HepG2 (cell line): ENCODE data around the gene PGAP3. TPM values are rescaled to one million over a fixed set of nuclear protein-coding genes. Genes with fewer than 3 reads are reported as not detected.

Experiments used
- ATF1 ChIP-seq: IDR thresholded peaks from 2 replicates; pipeline ENCODE4 v1.6.1; 2016; ENCODE audit warnings: mild to moderate bottlenecking, control low read depth
- DNMT1 ChIP-seq: sonication (generic); formaldehyde crosslinking; IDR thresholded peaks from 2 replicates; pipeline ENCODE4 v1.5.1; 2020; ENCODE audit warnings: mild to moderate bottlenecking, missing genetic modification reagents
- GABPA ChIP-seq, 2 experiments: IDR thresholded peaks; 2 replicates each; pipeline ENCODE4 v1.6.1; 2011 to 2016; ENCODE audit warnings: low read depth in 2 of 2, low read length in 1 of 2, missing biosample characterization in 1 of 2, missing genetic modification characterization in 1 of 2
- GPN1 ChIP-seq: sonication (generic); formaldehyde crosslinking; IDR thresholded peaks from 2 replicates; pipeline ENCODE4 v1.5.1; 2020; ENCODE audit warnings: missing genetic modification reagents, borderline replicate concordance
- MAZ ChIP-seq, 2 experiments: sonication (generic) in 1 of 2; formaldehyde crosslinking in 1 of 2; IDR thresholded peaks; 2 replicates each; pipeline versions ENCODE4 v1.5.0 to v1.6.1; 2012 to 2020; ENCODE audit warnings: low read depth in 2 of 2, mild to moderate bottlenecking in 2 of 2, borderline replicate concordance in 1 of 2, improper control_type of control experiment in 1 of 2, low read length in 1 of 2, missing genetic modification reagents in 1 of 2, moderate library complexity in 1 of 2
- NFIB ChIP-seq: sonication (generic); formaldehyde crosslinking; IDR thresholded peaks from 2 replicates; pipeline ENCODE4 v1.9.0; 2021; ENCODE audit warnings: missing genetic modification reagents, mild to moderate bottlenecking, borderline replicate concordance
- RFX3 ChIP-seq: IDR thresholded peaks from 2 replicates; pipeline ENCODE4 v1.6.1; 2016; ENCODE audit warnings: missing biosample characterization, missing genetic modification reagents
- RORA ChIP-seq: sonication (generic); formaldehyde crosslinking; IDR thresholded peaks from 2 replicates; pipeline ENCODE4 v1.5.0; 2020; ENCODE audit warnings: mild to moderate bottlenecking, missing genetic modification reagents, moderate library complexity
- SALL2 ChIP-seq: sonication (generic); formaldehyde crosslinking; IDR thresholded peaks from 2 replicates; pipeline ENCODE4 v1.8.1; 2023; ENCODE audit warnings: mild to moderate bottlenecking, missing genetic modification reagents, inconsistent platforms
- SMYD3 ChIP-seq: sonication (generic); formaldehyde crosslinking; IDR thresholded peaks from 2 replicates; pipeline ENCODE4 v1.8.1; 2023; ENCODE audit warnings: mild to moderate bottlenecking, missing genetic modification reagents
- SP4 ChIP-seq: sonication (generic); formaldehyde crosslinking; IDR thresholded peaks from 2 replicates; pipeline ENCODE4 v1.8.1; 2023; ENCODE audit warnings: mild to moderate bottlenecking, missing genetic modification reagents
- THYN1 ChIP-seq: sonication (generic); formaldehyde crosslinking; IDR thresholded peaks from 2 replicates; pipeline ENCODE4 v1.8.1; 2023; ENCODE audit warnings: low read depth, mild to moderate bottlenecking, moderate library complexity, missing genetic modification reagents, borderline replicate concordance
- ZNF251 ChIP-seq: sonication (generic); formaldehyde crosslinking; IDR thresholded peaks from 2 replicates; pipeline ENCODE4 v1.9.0; 2021; ENCODE audit warnings: mild to moderate bottlenecking, missing genetic modification reagents
- ZNF282 ChIP-seq: fragments of 450-650 bp; IDR thresholded peaks from 2 replicates; pipeline ENCODE4 v1.6.1; 2018; ENCODE audit not compliant: partially characterized antibody
- ZNF510 ChIP-seq: sonication (generic); formaldehyde crosslinking; IDR thresholded peaks from 2 replicates; pipeline ENCODE4 v1.4.0; 2020; ENCODE audit warnings: low read depth, mild to moderate bottlenecking, missing genetic modification reagents
- ZNF549 ChIP-seq: sonication (generic); formaldehyde crosslinking; IDR thresholded peaks from 2 replicates; pipeline ENCODE4 v1.5.0; 2020; ENCODE audit warnings: missing genetic modification reagents
- ZNF589 ChIP-seq: sonication (generic); formaldehyde crosslinking; conservative IDR thresholded peaks from 2 replicates; pipeline ENCODE4 v1.8.0; 2022; ENCODE audit warnings: mild to moderate bottlenecking, moderate library complexity, missing genetic modification reagents
- ZNF614 ChIP-seq: IDR thresholded peaks from 2 replicates; pipeline ENCODE4 v1.6.1; 2018; ENCODE audit warnings: missing biosample characterization, missing genetic modification reagents, inconsistent platforms, borderline replicate concordance
- ZNF75D ChIP-seq: sonication (generic); formaldehyde crosslinking; IDR thresholded peaks from 2 replicates; pipeline ENCODE4 v1.8.1; 2023; ENCODE audit warnings: missing genetic modification reagents, mild to moderate bottlenecking, borderline replicate concordance
- ZNF772 ChIP-seq: sonication (generic); formaldehyde crosslinking; IDR thresholded peaks from 2 replicates; pipeline ENCODE4 v1.5.0; 2020; ENCODE audit warnings: mild to moderate bottlenecking, missing genetic modification reagents
- polyA plus RNA-seq, 8 experiments: library from polyadenylated mRNA; depleted of rRNA in 3 of 8; stranded (reverse) in 7 of 8; unstranded in 1 of 8; fragments of >200 nt; fragmentation: Illumina TruSeq in 4 of 8; extraction: Trizol in 4 of 8; gene quantifications; 2 replicates each; pipeline versions ENCODE4 v1.2.1 to v1.2.3, GENCODE V29; 2011 to 2016; ENCODE audit warnings: low read depth in 4 of 8, missing spikeins in 1 of 8, mixed read lengths in 1 of 8; ENCODE audit not compliant: insufficient read depth in 1 of 8
- total RNA-seq, 5 experiments: library from RNA; depleted of rRNA; stranded (reverse); fragments of >200 nt; fragmentation: Illumina TruSeq; extraction: Trizol; gene quantifications; 2 replicates each; pipeline ENCODE4 v1.2.3, GENCODE V29; 2016; ENCODE audit warnings: low read depth in 1 of 5
- TF ChIP-seq, protein P1 (sequence below): sonication (generic); formaldehyde crosslinking; IDR thresholded peaks from 2 replicates; pipeline ENCODE4 v1.8.0; 2022; ENCODE audit warnings: mild to moderate bottlenecking, missing genetic modification reagents
- TF ChIP-seq, protein P2 (sequence below): sonication (generic); formaldehyde crosslinking; IDR thresholded peaks from 2 replicates; pipeline ENCODE4 v1.8.1; 2023; ENCODE audit warnings: missing genetic modification reagents, mild to moderate bottlenecking, borderline replicate concordance
- TF ChIP-seq, protein P3 (sequence below): sonication (generic); formaldehyde crosslinking; IDR thresholded peaks from 2 replicates; pipeline ENCODE4 v1.8.1; 2023; ENCODE audit warnings: missing genetic modification reagents, inconsistent platforms, borderline replicate concordance
- TF ChIP-seq, protein P4 (sequence below): sonication (generic); formaldehyde crosslinking; conservative IDR thresholded peaks from 2 replicates; pipeline ENCODE4 v1.8.0; 2022; ENCODE audit warnings: mild to moderate bottlenecking, moderate library complexity, missing genetic modification reagents

Gene PGAP3
- total and polyA plus RNA-seq, 2 of the 13 experiments (the other 11 are each of a cell fraction or from before 2014, with no cell fraction given) = 11.9 to 14.6 TPM

DNA sequence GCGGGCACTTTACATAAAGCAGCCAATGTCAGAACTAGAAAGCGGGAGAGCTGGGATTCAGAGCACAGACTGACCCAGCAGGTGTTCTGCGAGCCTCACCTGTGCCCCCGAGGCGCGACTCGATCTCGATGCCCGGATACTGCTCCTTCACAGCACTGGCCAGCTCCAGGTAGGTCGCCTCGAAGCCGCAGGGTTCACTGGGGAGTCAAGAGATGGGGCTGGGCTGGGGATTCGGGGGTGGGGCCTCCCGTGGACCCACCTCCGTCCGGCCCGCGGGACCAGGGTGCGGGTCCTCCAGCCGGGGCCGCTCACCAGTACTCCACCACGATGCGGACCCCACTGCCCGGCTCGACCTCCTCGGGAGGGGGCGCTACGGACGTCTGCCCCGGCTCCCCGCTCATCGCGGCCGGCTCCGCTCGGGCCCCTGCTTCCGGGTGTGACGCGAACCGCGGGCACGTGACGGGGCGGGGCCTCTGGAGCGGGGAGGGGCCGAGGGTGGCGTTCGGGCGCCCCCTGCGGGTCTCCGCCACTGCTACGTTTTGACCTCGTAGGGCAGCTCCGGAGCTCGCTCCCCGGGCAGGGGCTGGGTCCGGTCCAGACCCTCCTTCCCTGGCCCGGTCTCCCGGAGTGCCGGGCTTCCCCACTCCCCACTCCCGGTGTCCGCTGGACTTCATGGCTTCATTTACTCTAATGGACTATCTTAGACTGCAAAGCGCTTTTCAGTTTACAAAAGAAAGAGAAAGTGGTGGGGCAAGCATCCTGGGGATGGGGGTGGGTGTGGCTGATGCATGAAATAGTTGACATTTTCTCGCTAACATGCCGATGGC, 42.5 kb upstream of the PGAP3 start, which contains the start of gene MIEN1 (continued):
- TF ChIP-seq ZNF251 (CRISPR knock-in tag) (no peak), GABPA (IDR thresholded peaks at IDR 0.05; ENCODE audit: low read depth, low read length) (no peak), GABPA (CRISPR knock-in tag; IDR thresholded peaks at IDR 0.05; ENCODE audit: low read depth) (peak; percentile 20; the same call in 1 of the 2 replicates), ZNF75D (CRISPR knock-in tag) (no peak), RORA (CRISPR knock-in tag) (no peak), SALL2 (CRISPR knock-in tag) (peak; percentile 75), RFX3 (CRISPR knock-in tag) (no peak), ZNF549 (CRISPR knock-in tag) (no peak), SP4 (CRISPR knock-in tag) (peak; percentile 98), NFIB (CRISPR knock-in tag) (no peak), ZNF282 (no peak), MAZ (IDR thresholded peaks at IDR 0.05; ENCODE audit: borderline replicate concordance, low read depth, low read length) (peak; percentile 95; the same call in 1 of the 2 replicates), MAZ (CRISPR knock-in tag; IDR thresholded peaks at IDR 0.05; ENCODE audit: low read depth) (peak; percentile 96), GPN1 (CRISPR knock-in tag) (no peak), THYN1 (CRISPR knock-in tag) (peak; percentile 89; the same call in 1 of the 2 replicates), ZNF510 (CRISPR knock-in tag) (no peak), ZNF614 (peak; percentile 89; the same call in 1 of the 2 replicates), ATF1 (no peak), ZNF772 (CRISPR knock-in tag) (peak; percentile 72; the same call in 1 of the 2 replicates), ZNF589 (CRISPR knock-in tag) (peak; percentile 69; the same call in 1 of the 2 replicates), DNMT1 (CRISPR knock-in tag) (no peak), SMYD3 (CRISPR knock-in tag) (peak; percentile 73)
- TF ChIP-seq, protein P1, sequence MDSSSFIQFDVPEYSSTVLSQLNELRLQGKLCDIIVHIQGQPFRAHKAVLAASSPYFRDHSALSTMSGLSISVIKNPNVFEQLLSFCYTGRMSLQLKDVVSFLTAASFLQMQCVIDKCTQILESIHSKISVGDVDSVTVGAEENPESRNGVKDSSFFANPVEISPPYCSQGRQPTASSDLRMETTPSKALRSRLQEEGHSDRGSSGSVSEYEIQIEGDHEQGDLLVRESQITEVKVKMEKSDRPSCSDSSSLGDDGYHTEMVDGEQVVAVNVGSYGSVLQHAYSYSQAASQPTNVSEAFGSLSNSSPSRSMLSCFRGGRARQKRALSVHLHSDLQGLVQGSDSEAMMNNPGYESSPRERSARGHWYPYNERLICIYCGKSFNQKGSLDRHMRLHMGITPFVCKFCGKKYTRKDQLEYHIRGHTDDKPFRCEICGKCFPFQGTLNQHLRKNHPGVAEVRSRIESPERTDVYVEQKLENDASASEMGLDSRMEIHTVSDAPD (CRISPR knock-in tag) = 0 out of 2 replicates have a peak, but pooled peaks have one; percentile 47
- TF ChIP-seq, protein P2, sequence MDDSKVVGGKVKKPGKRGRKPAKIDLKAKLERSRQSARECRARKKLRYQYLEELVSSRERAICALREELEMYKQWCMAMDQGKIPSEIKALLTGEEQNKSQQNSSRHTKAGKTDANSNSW (CRISPR knock-in tag) = no peak
- TF ChIP-seq, protein P3, sequence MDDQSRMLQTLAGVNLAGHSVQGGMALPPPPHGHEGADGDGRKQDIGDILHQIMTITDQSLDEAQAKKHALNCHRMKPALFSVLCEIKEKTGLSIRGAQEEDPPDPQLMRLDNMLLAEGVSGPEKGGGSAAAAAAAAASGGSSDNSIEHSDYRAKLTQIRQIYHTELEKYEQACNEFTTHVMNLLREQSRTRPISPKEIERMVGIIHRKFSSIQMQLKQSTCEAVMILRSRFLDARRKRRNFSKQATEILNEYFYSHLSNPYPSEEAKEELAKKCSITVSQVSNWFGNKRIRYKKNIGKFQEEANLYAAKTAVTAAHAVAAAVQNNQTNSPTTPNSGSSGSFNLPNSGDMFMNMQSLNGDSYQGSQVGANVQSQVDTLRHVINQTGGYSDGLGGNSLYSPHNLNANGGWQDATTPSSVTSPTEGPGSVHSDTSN (CRISPR knock-in tag) = no peak
- TF ChIP-seq, protein P4, sequence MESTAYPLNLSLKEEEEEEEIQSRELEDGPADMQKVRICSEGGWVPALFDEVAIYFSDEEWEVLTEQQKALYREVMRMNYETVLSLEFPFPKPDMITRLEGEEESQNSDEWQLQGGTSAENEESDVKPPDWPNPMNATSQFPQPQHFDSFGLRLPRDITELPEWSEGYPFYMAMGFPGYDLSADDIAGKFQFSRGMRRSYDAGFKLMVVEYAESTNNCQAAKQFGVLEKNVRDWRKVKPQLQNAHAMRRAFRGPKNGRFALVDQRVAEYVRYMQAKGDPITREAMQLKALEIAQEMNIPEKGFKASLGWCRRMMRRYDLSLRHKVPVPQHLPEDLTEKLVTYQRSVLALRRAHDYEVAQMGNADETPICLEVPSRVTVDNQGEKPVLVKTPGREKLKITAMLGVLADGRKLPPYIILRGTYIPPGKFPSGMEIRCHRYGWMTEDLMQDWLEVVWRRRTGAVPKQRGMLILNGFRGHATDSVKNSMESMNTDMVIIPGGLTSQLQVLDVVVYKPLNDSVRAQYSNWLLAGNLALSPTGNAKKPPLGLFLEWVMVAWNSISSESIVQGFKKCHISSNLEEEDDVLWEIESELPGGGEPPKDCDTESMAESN (CRISPR knock-in tag) = peak; percentile 66; the same call in 1 of the 2 replicates
